Measurements from ENCODE around the gene ZCCHC13. TPM values are rescaled to one million over a fixed set of nuclear protein-coding genes. Genes with fewer than 3 reads are reported as not detected.

Gene ZCCHC13
- total and polyA plus RNA-seq, 9 donors = not detected

DNA sequence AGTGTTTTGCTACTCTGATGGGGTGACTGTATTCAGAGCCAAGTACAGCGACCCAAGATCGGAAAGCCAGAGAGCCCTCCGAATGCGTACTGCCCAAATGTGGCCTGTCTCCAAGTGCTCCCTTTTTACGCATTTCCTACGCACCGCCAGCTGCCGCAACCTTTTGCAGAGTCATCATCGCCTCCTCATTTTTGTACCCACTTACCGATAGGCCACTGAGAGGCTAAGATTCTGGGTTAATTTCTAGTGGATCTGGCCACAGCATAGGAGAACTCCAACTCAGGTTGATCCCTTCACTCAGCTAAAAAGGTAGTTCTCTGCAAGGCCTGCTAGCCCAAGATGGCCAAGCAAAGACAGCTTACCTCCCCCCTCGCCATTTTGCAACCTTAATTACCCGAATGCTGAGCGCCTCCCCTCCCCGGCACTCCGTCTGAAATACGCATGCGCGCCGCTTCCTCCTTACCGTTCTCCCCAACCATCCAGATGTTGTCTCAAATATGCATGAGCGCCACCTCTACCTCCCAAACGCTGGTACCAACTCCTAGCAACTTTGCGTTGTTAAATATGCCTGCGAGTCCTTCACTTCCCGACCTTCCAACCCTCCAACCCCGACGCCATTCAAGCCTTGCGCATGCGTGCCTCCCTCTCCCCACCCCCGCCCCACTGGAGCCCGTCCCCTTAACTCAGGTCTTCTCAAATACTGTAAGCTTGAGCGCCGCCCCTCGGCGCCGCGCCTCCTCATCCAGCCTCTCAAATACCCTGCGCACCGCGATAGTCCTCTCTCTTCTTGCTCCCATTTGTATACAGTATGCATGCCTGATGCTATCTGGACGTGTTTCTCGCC, 11.8 kb upstream of the ZCCHC13 start:
- intact Hi-C loops (cut with DNase I) = no loop called here
- no peaks in the 10 kb centered on the region for H3K36me3 ChIP-seq
- H3K27me3 ChIP-seq = no peaks in the 10 kb centered on the region
- 17 to 27% (median 20%) methylated on average over 42 of the region's 42 CpGs for WGBS, 3 donors
- no peaks in the 10 kb centered on the region for H3K9me3 ChIP-seq
- peak overlapping the region; percentile 59 to 76 for H3K27ac ChIP-seq
- DNase-seq = peak; percentile 78 to 87 (median 84)
- peak overlapping the region; percentile 54 for H3K4me3 ChIP-seq
- no peak for TF ChIP-seq EP300 (IDR thresholded peaks at IDR 0.05)
- TF ChIP-seq POLR2A (IDR thresholded peaks at IDR 0.05) = peak; percentile 18
- peaks cover 2% of the 10 kb centered on the region for H3K4me1 ChIP-seq (ENCODE audit: insufficient read depth)

DNA sequence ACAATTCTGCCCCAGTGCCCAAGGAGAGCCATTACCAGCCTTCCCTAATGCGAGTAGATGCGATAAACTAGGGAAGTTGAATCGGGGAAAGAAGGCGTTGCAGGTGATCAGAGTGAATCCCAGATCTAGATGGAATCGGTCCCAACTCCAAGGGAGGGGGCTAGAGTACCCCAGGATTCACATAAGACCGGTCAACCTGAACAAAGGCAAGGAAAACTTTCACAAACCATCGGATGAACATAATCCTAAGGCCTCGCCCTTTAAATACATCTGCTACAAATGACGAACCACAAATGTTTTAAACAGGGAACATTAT, 11.2 kb upstream of the ZCCHC13 start:
- peaks cover 2% of the 10 kb centered on the region for H3K4me1 ChIP-seq (ENCODE audit: insufficient read depth)
- peak overlapping the region in 1 of 2 donors; percentile 59 for H3K27ac ChIP-seq
- no peak for DNase-seq
- intact Hi-C loops (cut with DNase I) = no loop called here
- H3K27me3 ChIP-seq = no peaks in the 10 kb centered on the region
- peak overlapping the region; percentile 54 for H3K4me3 ChIP-seq
- no peaks in the 10 kb centered on the region for H3K9me3 ChIP-seq
- no peaks in the 10 kb centered on the region for H3K36me3 ChIP-seq
- TF ChIP-seq POLR2A (IDR thresholded peaks at IDR 0.05) = no peak
- TF ChIP-seq, protein P1, sequence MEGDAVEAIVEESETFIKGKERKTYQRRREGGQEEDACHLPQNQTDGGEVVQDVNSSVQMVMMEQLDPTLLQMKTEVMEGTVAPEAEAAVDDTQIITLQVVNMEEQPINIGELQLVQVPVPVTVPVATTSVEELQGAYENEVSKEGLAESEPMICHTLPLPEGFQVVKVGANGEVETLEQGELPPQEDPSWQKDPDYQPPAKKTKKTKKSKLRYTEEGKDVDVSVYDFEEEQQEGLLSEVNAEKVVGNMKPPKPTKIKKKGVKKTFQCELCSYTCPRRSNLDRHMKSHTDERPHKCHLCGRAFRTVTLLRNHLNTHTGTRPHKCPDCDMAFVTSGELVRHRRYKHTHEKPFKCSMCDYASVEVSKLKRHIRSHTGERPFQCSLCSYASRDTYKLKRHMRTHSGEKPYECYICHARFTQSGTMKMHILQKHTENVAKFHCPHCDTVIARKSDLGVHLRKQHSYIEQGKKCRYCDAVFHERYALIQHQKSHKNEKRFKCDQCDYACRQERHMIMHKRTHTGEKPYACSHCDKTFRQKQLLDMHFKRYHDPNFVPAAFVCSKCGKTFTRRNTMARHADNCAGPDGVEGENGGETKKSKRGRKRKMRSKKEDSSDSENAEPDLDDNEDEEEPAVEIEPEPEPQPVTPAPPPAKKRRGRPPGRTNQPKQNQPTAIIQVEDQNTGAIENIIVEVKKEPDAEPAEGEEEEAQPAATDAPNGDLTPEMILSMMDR (IDR thresholded peaks at IDR 0.05) = no peak
- TF ChIP-seq EP300 (IDR thresholded peaks at IDR 0.05) = no peak
- WGBS, 3 donors = 19 to 24% (median 21%) methylated on average over 9 of the region's 9 CpGs

DNA sequence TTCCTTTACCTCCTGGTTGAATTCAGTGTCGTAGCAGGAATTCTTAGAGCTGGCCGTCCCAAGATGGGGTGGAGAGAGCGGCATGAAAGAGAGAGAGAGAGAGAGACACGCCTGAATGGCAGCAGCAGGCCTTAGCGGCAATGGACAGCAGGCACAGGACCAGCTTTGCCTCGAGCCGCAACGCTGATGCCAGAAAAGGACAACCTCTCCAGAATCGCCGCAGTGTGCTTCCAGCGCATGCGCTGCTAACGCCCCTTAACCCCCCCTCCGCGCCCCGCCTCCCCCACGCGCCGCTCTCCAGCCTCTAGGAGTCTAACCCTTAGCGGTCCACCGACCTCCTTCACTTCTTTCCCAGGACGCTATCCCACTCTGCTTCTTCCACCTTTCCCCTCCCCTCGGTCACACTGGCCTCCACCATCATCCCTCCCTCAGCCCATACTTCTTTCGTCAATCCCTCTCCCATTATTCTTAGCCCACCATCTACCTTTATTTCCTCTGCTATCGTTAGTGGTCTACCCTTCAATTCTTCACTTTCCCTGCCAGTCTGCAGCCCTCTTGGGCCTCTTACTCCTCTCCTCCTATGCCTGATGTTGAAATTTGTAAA, 10.5 kb upstream of the ZCCHC13 start:
- 22 to 24% (median 24%) methylated on average over 25 of the region's 25 CpGs for WGBS, 3 donors
- Histone ChIP-seq H3K4me1 (ENCODE audit: insufficient read depth) (peaks cover 2% of the 10 kb centered on the region), H3K27me3 (no peaks in the 10 kb centered on the region), H3K36me3 (no peaks in the 10 kb centered on the region), H3K9me3 (no peaks in the 10 kb centered on the region), H3K27ac (peak overlapping the region in 1 of 2 donors; percentile 59), H3K4me3 (peak overlapping the region; percentile 54)
- TF ChIP-seq, protein P1 (IDR thresholded peaks at IDR 0.05) = no peak
- TF ChIP-seq EP300 (IDR thresholded peaks at IDR 0.05) (no peak), POLR2A (IDR thresholded peaks at IDR 0.05) (no peak)
- intact Hi-C loops (cut with DNase I) = no loop called here
- DNase-seq = peak; percentile 73 to 83 (median 79)

DNA sequence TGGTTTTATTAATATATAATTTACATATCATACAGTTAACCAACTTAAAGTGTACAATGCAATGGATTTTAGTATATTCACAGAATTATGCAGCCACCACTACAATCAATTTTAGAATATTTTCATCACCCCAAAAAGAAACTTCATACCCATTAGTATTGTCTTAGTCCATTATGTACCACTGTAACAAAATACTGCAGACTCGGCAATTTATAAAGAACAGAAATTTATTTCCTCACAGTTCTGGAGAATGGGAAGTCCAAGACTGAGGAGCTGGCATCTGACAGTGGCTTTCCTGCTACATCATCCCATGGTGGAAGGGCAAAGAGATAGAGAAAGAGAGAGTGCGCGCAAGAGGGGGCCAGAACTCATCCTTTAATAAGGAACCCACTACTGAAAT, 8.9 kb upstream of the ZCCHC13 start:
- DNase-seq = no peak
- Histone ChIP-seq H3K36me3 (no peaks in the 10 kb centered on the region), H3K27me3 (no peaks in the 10 kb centered on the region), H3K9me3 (no peaks in the 10 kb centered on the region), H3K4me1 (ENCODE audit: insufficient read depth) (no peaks in the 10 kb centered on the region), H3K4me3 (no peak overlapping the region), H3K27ac (no peak overlapping the region)
- 95 to 98% (median 96%) methylated on average over 3 of the region's 3 CpGs for WGBS, 3 donors
- no peak for TF ChIP-seq EP300 (IDR thresholded peaks at IDR 0.05)
- TF ChIP-seq, protein P1 (IDR thresholded peaks at IDR 0.05) = no peak
- no peak for TF ChIP-seq POLR2A (IDR thresholded peaks at IDR 0.05)
- intact Hi-C loops (cut with DNase I) = no loop called here

DNA sequence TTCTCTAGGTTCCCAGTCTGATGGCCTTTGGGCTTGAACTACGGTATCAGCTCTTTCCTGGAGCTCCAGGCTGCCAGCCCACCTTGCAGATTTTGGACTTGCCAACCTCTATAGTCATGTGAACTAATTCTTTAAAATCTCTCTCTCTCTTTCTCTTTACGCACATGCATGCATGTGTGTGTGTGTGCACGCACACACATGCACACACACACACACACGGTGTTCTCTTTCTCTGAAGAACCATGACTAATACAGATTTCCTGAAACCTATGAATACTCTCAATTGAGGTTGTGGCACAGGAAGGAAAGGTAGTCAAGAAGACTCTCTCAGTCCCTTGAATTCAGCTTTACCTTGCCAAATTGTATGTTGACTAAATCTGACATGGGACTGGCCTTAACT, 6.2 kb upstream of the ZCCHC13 start:
- H3K36me3 ChIP-seq = no peaks in the 10 kb centered on the region
- WGBS, 3 donors = 81 to 85% (median 84%) methylated on average over 4 of the region's 4 CpGs
- H3K27ac ChIP-seq = no peak overlapping the region
- no peaks in the 10 kb centered on the region for H3K27me3 ChIP-seq
- no peak overlapping the region for H3K4me3 ChIP-seq
- intact Hi-C loops (cut with DNase I) = no loop called here
- no peak for DNase-seq
- TF ChIP-seq POLR2A (IDR thresholded peaks at IDR 0.05) (no peak), EP300 (IDR thresholded peaks at IDR 0.05) (no peak)
- TF ChIP-seq, protein P1 (IDR thresholded peaks at IDR 0.05) = no peak
- no peaks in the 10 kb centered on the region for H3K9me3 ChIP-seq
- no peaks in the 10 kb centered on the region for H3K4me1 ChIP-seq (ENCODE audit: insufficient read depth)
